K562 (cell line): Measurements from ENCODE around the gene DDRGK1. TPM values are rescaled to one million over a fixed set of nuclear protein-coding genes. Genes with fewer than 3 reads are reported as not detected.

Source experiments
- ATAC-seq: fragments of 200-7000 bp; cut with Tn5 transposase; 3 replicates; pipeline ENCODE4 v1.9.1; 2020; ENCODE audit warnings: moderate library complexity
- BruUV-seq: library from RNA; stranded (reverse); fragments of 400-500 nt; replicated peaks from 2 replicates; lab custom pipeline; 2021; lab: Mats Ljungman, UMichigan
- CTCF ChIA-PET: fragments of 300-600 bp; formaldehyde crosslinking; extraction: SDS; loops from one replicate; lab custom pipeline; 2021; ENCODE audit warnings: low intra/inter-chr PET ratio; lab: Yijun Ruan, JAX
- POLR2A ChIA-PET: fragments of 300-600, 350-650 bp; sonication (Branson Sonifier 250); formaldehyde crosslinking; extraction: SDS; loops from one replicate; lab custom pipeline; 2021; ENCODE audit warnings: antibody characterized with exemption, inconsistent platforms; lab: Yijun Ruan, JAX
- DNase-seq, 4 experiments: peaks; one replicate each; pipeline versions ENCODE4 v3.0.0 to v3.0.0-alpha.2; 2011 to 2018; ENCODE audit warnings: low spot score in 3 of 4, mixed read lengths in 3 of 4; ENCODE audit errors: extremely low read depth in 1 of 4
- FAIRE-seq: peaks from 2 replicates; lab custom pipeline; 2011; peaks lifted over from hg19 to GRCh38; lab: Jason Lieb, UNC
- H2AFZ ChIP-seq: 2 replicates; pipeline ENCODE4 v1.6.0; 2011; ENCODE audit warnings: low read depth, low read length, control low read depth, inconsistent platforms
- H3K27ac ChIP-seq: fragments of 200-600 bp; 3 replicates; pipeline ENCODE4 v1.8.0; 2011; ENCODE audit warnings: low read depth, mild to moderate bottlenecking, control low read depth, inconsistent platforms, low read length, moderate library complexity, mixed read lengths; ENCODE audit errors: extremely low read depth
- H3K27me3 ChIP-seq, 2 experiments: fragments of 300-600 bp in 1 of 2; 2 replicates in 1 of 2; 3 replicates in 1 of 2; pipeline versions ENCODE4 v1.6.0 to v1.8.0; 2011; ENCODE audit warnings: inconsistent platforms in 2 of 2, low read length in 2 of 2, mild to moderate bottlenecking in 1 of 2, mixed read lengths in 1 of 2, moderate library complexity in 1 of 2; ENCODE audit not compliant: control insufficient read depth in 2 of 2, insufficient read depth in 2 of 2
- H3K36me3 ChIP-seq: fragments of 300-600 bp; 3 replicates; pipeline ENCODE4 v1.8.0; 2011; ENCODE audit warnings: mild to moderate bottlenecking, low read length, inconsistent platforms; ENCODE audit not compliant: control insufficient read depth, insufficient read depth
- H3K4me1 ChIP-seq, 2 experiments: fragments of 200-600 bp in 1 of 2; replicated peaks in 1 of 2; 2 replicates in 1 of 2; 3 replicates in 1 of 2; pipeline versions ENCODE4 v1.5.1 to v1.8.0; 2011; ENCODE audit warnings: inconsistent platforms in 2 of 2, low read length in 2 of 2, mild to moderate bottlenecking in 1 of 2, mixed read lengths in 1 of 2, moderate library complexity in 1 of 2; ENCODE audit not compliant: control insufficient read depth in 2 of 2, insufficient read depth in 2 of 2
- H3K4me2 ChIP-seq: 2 replicates; pipeline ENCODE4 v1.6.1; 2011; ENCODE audit warnings: low read length, control low read depth, inconsistent platforms, mixed read lengths; ENCODE audit not compliant: insufficient read depth
- H3K4me3 ChIP-seq: fragments of 200-600 bp; sonication (generic), shearing (Covaris generic); 2 replicates; pipeline ENCODE4 v1.5.1; 2016; ENCODE audit warnings: control low read depth, inconsistent platforms
- H3K79me2 ChIP-seq: fragments of 200-600 bp; 3 replicates; pipeline ENCODE4 v1.8.0; 2011; ENCODE audit warnings: low read length, inconsistent platforms; ENCODE audit not compliant: control insufficient read depth, insufficient read depth
- H3K9ac ChIP-seq, 2 experiments: 2 replicates each; pipeline versions ENCODE4 v1.6.0 to v1.6.1; 2011; ENCODE audit warnings: low read depth in 2 of 2, low read length in 2 of 2, control low read depth in 1 of 2, inconsistent platforms in 1 of 2, mild to moderate bottlenecking in 1 of 2, mixed read lengths in 1 of 2; ENCODE audit not compliant: insufficient read depth in 1 of 2
- H3K9me1 ChIP-seq: one replicate; pipeline ENCODE4 v1.6.0; 2011; ENCODE audit warnings: inconsistent platforms, mild to moderate bottlenecking, low read length, moderate library complexity; ENCODE audit not compliant: control insufficient read depth, insufficient read depth
- H3K9me3 ChIP-seq: replicated peaks from 2 replicates; pipeline ENCODE4 v1.5.1; 2011; ENCODE audit warnings: low read depth, low read length, inconsistent platforms; ENCODE audit not compliant: control insufficient read depth, insufficient read depth
- H4K20me1 ChIP-seq: replicated peaks from 2 replicates; pipeline ENCODE4 v1.6.1; 2011; ENCODE audit warnings: low read length, inconsistent platforms, mixed read lengths; ENCODE audit not compliant: control insufficient read depth, insufficient read depth
- CREB1 ChIP-seq, 2 experiments: sonication (generic) in 1 of 2; formaldehyde crosslinking in 1 of 2; IDR thresholded peaks; 2 replicates each; pipeline versions ENCODE4 v1.6.1 to v1.8.0; 2012 to 2022; ENCODE audit warnings: inconsistent platforms in 1 of 2, mild to moderate bottlenecking in 1 of 2, missing genetic modification reagents in 1 of 2, moderate library complexity in 1 of 2
- EWSR1 ChIP-seq: fragments of 450-650 bp; IDR thresholded peaks from 2 replicates; pipeline ENCODE4 v1.6.1; 2018; ENCODE audit warnings: borderline replicate concordance, mild to moderate bottlenecking, low read depth, moderate library complexity; ENCODE audit not compliant: partially characterized antibody
- GABPB2 ChIP-seq: fragments of 250-450 bp; sonication (Bioruptor Pico); conservative IDR thresholded peaks from 2 replicates; pipeline ENCODE4 v1.5.1; 2021; ENCODE audit warnings: mild to moderate bottlenecking
- HNRNPUL1 ChIP-seq: fragments of 200-400 bp; formaldehyde crosslinking; IDR thresholded peaks from 2 replicates; pipeline ENCODE4 v1.6.1; 2017; ENCODE audit warnings: low read length
- ILK ChIP-seq: fragments of 450-650 bp; IDR thresholded peaks from 2 replicates; pipeline ENCODE4 v1.6.1; 2016; ENCODE audit warnings: missing genetic modification characterization, low read depth, mild to moderate bottlenecking, missing compliant biosample characterization, moderate library complexity, borderline replicate concordance
- NCOA4 ChIP-seq: fragments of 450-650 bp; IDR thresholded peaks from 2 replicates; pipeline ENCODE4 v1.6.1; 2018; ENCODE audit warnings: mild to moderate bottlenecking; ENCODE audit not compliant: partially characterized antibody
- NR3C1 ChIP-seq: sonication (generic); formaldehyde crosslinking; IDR thresholded peaks from 2 replicates; pipeline ENCODE4 v1.8.1; 2022; ENCODE audit warnings: missing genetic modification reagents
- RBM17 ChIP-seq: fragments of 200-400 bp; formaldehyde crosslinking; IDR thresholded peaks from 2 replicates; pipeline ENCODE4 v1.6.1; 2017; ENCODE audit warnings: low read depth, mild to moderate bottlenecking, low read length, borderline replicate concordance
- SPI1 ChIP-seq: IDR thresholded peaks from 2 replicates; pipeline ENCODE4 v1.6.1; 2011; ENCODE audit warnings: low read depth, low read length, control low read depth, borderline replicate concordance
- WGBS: fragments of 100-300 bp; shearing (Covaris generic); methylation state at CpG from one replicate; pipeline ENCODE4 v1.1.6; 2016; ENCODE audit warnings: low coverage, mixed read lengths; ENCODE audit not compliant: insufficient coverage; ENCODE audit errors: missing lambda C conversion rate; 5-methylcytosine and 5-hydroxymethylcytosine counted together
- in situ Hi-C: fragments of 300-500 bp; cut with MboI; formaldehyde crosslinking; loops from 4 replicates; pipeline ENCODE4 v1.15.0; 2018; ENCODE audit warnings: inconsistent platforms, mixed read lengths
- intact Hi-C: fragments of 100-400 bp; cut with micrococcal nuclease; formaldehyde crosslinking; loops from 2 replicates; pipeline ENCODE4 v1.14.2; 2022
- polyA plus RNA-seq, 8 experiments: library from polyadenylated mRNA; depleted of rRNA in 4 of 8; stranded (reverse) in 5 of 8; unstranded in 3 of 8; fragments of >200 nt; fragmentation: Nextera tagmentation in 2 of 8; fragmentation: Illumina TruSeq in 1 of 8; extraction: Ambion mirVana in 2 of 8; extraction: Trizol in 1 of 8; gene quantifications; 2 replicates each; pipeline versions ENCODE4 v1.2.1 to v1.2.3, GENCODE V29; 2011 to 2014; ENCODE audit warnings: inconsistent platforms in 1 of 8, missing spikeins in 1 of 8
- total RNA-seq, 7 experiments: library from RNA; depleted of rRNA in 6 of 7; stranded (reverse); fragments of >200 nt in 6 of 7; fragmentation: Illumina TruSeq in 2 of 7; extraction: Trizol in 2 of 7; gene quantifications; 2 replicates each; pipeline versions ENCODE4 v1.2.1 to v1.2.3, GENCODE V29; 2011 to 2021; ENCODE audit warnings: low replicate concordance in 1 of 7
- TF ChIP-seq, protein P1 (sequence below): sonication (generic); formaldehyde crosslinking; IDR thresholded peaks from 2 replicates; pipeline ENCODE4 v1.8.1; 2022; ENCODE audit warnings: missing genetic modification reagents

Gene DDRGK1
- total and polyA plus RNA-seq, 9 of the 15 experiments (the other 6 are each of a cell fraction or from before 2014, with no cell fraction given): 2.3 to 54.4 (median 29.1) TPM

DNA sequence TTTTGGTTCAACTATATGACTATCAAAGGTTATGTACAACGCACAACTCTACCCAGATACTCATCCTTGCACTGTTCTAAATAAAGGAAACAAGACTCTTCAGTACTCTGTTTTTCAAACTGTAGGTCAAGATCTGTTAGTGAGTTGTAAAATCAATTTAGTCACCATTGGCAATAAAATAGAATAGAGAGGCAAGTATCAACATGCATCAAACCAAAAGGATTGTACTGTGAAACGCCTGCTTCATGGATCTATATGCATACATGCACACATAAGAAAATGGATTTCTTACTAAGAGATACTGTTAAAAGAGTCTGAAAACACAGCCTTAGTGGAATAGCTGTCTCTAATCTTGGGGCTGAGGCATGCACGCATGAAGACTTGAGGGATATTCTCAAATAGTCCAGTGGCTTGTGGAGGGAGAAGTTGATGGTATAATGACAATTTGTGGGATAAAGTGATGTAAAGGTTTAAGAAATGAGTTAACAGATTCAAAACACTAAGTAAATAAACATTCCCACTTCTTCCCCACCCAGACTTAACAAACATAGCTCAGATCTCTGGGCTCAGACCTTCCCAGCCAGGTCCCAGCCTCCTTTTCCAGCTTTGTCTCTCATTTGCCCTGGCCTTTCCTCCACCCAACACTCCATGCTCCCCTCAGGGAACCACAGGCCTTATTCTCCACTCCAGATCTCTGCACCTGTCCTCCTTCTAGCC lies 20.4 kb downstream of the DDRGK1 start:
- no peaks in the 10 kb centered on the region for H3K27me3 ChIP-seq
- H3K9ac ChIP-seq: no peak overlapping the region
- no peaks in the 10 kb centered on the region for H3K9me1 ChIP-seq
- 61% methylated on average over 3 of the region's 3 CpGs for WGBS
- no peaks in the 10 kb centered on the region; a peak in 1 of 5 replicates for H3K4me1 ChIP-seq
- DNase-seq (no peak), ATAC-seq (no peak), FAIRE-seq (no peak)
- intact Hi-C loops: no loop called here
- H3K79me2 ChIP-seq: no peaks in the 10 kb centered on the region
- in situ Hi-C loops: no loop called here
- no peaks in the 10 kb centered on the region for H3K9me3 ChIP-seq
- BruUV-seq: no TSS peak
- no peak overlapping the region for H2AFZ ChIP-seq
- no peak overlapping the region for H3K4me3 ChIP-seq
- H3K36me3 ChIP-seq: no peaks in the 10 kb centered on the region; the same call in 2 of the 3 replicates
- no peak overlapping the region for H3K4me2 ChIP-seq
- ChIA-PET POLR2A (no interaction called here), CTCF (no interaction called here)
- TF ChIP-seq ILK: no peak
- TF ChIP-seq RBM17: no peak
- TF ChIP-seq, protein P1, sequence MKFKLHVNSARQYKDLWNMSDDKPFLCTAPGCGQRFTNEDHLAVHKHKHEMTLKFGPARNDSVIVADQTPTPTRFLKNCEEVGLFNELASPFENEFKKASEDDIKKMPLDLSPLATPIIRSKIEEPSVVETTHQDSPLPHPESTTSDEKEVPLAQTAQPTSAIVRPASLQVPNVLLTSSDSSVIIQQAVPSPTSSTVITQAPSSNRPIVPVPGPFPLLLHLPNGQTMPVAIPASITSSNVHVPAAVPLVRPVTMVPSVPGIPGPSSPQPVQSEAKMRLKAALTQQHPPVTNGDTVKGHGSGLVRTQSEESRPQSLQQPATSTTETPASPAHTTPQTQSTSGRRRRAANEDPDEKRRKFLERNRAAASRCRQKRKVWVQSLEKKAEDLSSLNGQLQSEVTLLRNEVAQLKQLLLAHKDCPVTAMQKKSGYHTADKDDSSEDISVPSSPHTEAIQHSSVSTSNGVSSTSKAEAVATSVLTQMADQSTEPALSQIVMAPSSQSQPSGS (CRISPR knock-in tag): no peak
- no peak for TF ChIP-seq NCOA4
- no peak for TF ChIP-seq EWSR1
- TF ChIP-seq SPI1: no peak
- no peak for TF ChIP-seq GABPB2 (CRISPR knock-in tag)
- TF ChIP-seq NR3C1 (CRISPR knock-in tag): no peak
- no peak for TF ChIP-seq HNRNPUL1
- TF ChIP-seq CREB1 (IDR thresholded peaks at IDR 0.05): no peak
- TF ChIP-seq CREB1 (CRISPR knock-in tag; IDR thresholded peaks at IDR 0.05): no peak
- H4K20me1 ChIP-seq: no peaks in the 10 kb centered on the region
- H3K27ac ChIP-seq: no peak overlapping the region
